Measurements from ENCODE around the gene CARS2.
"Not testable (repeated sequence)": the region's sequence is repeated elsewhere in the genome, so short reads cannot be mapped to it uniquely, and the experiment has no call there.

CARS2 gene

GRCh38 chr13:110706570-110707372, 855 bp upstream of the CARS2 start:
- no peak for DNase-seq

DNA sequence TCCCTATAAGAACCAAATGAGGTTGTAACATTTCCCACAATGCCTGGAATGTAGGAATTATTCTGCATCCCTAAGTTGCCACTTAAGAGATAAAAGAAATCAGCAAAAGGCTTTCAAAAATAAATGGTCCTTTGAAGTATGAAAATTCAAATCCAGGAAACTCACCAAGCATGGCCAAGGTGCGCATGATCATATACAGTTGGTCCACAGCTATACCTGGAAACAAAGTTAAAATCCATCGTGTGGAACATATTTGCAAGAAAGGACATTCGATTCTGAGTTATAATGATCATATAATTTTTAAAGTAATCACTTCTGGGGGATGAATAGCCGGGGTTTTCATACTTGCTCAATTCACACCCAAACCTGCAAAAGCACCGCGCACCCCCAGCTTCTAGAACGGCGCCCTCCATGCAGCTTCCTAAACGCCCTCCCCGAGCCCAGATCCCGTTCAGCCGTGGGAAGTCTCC, 525 bp downstream of the CARS2 start:
- no peak for DNase-seq

DNA sequence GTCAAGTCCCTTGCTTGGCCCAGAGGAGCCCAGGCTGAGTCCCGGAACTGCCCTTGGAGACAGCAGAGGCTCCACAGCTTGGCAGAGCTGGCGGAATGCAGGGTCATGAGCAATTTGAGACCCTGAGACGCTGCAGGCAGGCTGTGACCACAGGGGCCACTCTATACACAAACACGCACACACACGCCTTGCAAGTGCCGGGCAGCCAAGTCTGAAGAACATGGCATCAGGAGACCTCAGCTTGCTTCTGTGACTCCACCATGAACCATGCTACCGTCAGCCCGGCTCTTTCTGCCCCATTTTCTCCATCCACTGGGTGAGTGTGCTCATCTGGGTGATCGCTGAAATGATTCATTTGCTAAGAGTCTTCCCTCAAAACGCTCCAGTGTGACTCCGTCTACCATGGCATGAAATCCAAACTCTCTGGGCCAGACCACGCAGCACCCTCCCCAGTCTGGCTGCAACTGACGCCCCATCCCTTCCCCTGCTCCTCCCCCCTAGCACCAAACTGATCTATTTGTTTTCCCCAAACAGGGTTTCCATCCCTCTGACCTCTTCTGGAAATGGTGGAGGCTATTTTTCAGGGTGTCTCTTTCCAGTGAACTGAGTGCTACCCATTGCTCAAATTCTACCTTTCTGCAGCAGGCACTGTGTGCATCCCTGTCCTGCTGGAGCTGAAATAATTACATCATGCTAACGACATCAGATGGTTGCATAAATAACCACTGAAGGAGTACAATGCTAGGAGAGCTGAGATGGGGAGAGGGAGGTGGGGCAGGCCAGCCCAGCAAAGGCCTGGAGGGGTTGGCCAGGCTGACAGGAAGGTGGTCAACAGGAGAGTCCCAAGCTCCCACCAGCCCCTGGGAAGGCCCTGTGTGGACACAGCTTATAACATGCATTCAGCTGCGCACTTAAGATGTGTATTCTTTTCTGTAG, 3.1 kb downstream of the CARS2 start:
- DNase-seq: no peak

GRCh38 chr13:110702089-110702488, 3.8 kb downstream of the CARS2 start:
- no peak for DNase-seq

- not testable (repeated sequence) for DNase-seq
These were observed 4.9 kb downstream of the CARS2 start for GRCh38 chr13:110701061-110701460.

GRCh38 chr13:110700641-110701040, 5.3 kb downstream of the CARS2 start:
- no peak for DNase-seq

- no peak for DNase-seq
These were observed 5.7 kb downstream of the CARS2 start for GRCh38 chr13:110700186-110700585.

GRCh38 chr13:110699148-110700145, 6.5 kb downstream of the CARS2 start:
- no peak for DNase-seq

DNA sequence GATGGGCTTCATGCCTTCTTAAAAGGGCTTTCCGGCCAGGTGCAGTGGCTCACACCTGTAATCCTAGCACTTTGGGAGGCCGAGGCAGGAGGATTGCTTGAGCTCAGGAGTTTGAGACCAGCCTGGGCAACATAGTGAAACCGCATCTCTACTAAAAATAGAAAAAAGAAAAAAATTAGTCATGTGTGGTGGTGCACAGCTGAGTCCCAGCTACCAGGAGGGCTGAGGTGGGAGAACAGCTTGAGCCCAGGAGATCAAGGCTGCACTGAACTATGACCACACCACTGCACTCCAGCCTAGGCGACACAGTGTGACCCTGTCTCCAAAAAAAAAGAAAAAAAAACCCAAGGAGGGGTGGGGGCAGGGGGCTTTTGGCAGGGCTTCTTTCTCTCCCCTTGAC, 7.2 kb downstream of the CARS2 start:
- DNase-seq: no peak

DNA sequence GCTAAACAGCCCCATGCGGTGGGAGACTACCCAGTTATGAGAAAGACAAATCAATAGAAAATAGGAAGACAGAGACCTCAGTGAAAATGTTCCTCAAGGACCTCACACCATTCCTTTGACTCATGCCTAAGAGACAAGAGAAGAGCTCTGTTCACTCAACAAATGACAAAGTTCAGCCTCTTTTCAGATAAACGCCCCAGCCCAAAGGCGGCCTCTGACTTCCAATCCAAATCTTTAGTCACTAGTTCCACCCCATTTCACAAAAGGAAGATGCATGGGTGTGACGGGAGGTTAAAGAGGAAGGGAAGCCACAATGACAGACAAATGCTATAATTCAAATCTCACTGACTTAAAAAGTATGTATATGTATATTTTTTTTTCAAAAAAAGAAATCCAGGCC, 8.1 kb downstream of the CARS2 start:
- DNase-seq: no peak

DNA sequence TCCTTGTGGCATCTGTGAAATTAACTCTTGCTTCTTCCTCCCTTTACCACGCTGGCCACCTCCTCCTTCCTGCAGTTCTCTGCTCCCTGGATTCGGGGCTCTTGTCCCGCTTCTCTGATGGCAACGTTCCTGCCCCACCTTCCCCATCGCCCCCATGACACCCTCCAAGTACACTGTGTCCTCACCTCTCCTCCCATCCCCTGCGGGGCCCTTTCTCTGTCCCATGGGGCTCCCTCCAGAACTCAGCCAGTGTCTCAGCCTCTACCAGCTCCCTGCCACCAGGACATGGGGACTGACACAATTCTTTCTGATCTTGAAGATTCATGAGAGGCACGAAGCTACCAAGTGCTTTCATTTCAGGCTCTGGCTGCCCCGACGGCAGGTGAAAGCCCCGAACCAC, 9.1 kb downstream of the CARS2 start:
- DNase-seq: no peak

GRCh38 chr13:110695774-110696173, 10.1 kb downstream of the CARS2 start:
- DNase-seq: not testable (repeated sequence)

DNA sequence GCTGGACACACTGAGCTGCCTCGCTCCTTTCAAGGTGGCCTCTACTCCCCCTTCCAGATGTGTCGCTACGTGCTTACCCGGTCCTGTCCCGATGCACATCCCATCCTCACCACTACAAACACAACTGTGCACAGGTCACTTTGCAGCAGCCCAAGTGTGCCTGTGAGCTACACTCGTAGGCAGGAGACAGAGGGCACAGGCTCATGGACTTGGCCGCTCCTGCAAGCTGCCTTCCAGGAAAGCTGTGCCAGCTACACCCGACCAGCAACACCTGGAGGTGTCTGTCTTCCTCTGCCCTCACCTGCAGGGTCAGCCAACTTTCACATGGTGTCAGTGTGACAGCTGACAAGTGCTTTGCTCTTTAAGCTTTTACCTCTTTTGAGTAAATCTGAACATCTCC, 15.4 kb downstream of the CARS2 start:
- DNase-seq: no peak

- DNase-seq: no peak
These were observed 16.2 kb downstream of the CARS2 start for GRCh38 chr13:110689711-110690110.

- no peak for DNase-seq
These were observed 16.9 kb downstream of the CARS2 start for GRCh38 chr13:110689041-110689440.

GRCh38 chr13:110687736-110688135, 18.2 kb downstream of the CARS2 start:
- no peak for DNase-seq

DNA sequence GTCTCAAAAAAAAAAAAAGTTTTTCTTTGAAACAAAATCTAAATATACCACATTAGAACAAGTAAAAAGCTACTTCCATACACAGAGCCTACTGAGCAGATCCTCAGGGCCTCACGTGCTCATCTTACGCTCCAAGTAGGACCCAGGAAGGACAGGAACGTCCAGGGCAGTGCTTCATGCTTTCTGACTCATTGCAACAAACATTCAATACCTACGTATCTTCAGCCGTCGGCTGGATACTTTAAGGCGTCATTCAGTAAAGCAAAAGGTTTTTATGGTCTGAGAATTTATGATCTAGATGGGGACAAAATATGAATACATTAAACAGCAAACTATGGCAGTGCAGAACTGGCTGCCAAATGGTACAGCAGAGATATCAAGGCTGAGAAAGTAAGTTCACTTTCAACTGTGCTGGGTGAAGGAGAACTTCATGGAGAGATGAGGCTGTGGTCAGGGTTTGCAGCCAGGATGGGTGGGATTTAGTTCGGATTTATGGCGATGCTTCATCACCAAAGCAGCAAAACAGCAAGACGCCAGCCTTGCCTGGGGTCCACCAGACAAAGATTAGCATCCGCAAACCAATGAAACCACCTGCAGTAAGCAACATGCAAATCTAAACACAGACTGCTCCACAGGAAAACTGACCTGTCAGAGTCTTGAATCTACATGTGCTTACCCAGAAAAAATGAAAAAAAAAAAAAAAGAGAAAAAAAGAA, 20.5 kb downstream of the CARS2 start:
- DNase-seq: no peak

DNA sequence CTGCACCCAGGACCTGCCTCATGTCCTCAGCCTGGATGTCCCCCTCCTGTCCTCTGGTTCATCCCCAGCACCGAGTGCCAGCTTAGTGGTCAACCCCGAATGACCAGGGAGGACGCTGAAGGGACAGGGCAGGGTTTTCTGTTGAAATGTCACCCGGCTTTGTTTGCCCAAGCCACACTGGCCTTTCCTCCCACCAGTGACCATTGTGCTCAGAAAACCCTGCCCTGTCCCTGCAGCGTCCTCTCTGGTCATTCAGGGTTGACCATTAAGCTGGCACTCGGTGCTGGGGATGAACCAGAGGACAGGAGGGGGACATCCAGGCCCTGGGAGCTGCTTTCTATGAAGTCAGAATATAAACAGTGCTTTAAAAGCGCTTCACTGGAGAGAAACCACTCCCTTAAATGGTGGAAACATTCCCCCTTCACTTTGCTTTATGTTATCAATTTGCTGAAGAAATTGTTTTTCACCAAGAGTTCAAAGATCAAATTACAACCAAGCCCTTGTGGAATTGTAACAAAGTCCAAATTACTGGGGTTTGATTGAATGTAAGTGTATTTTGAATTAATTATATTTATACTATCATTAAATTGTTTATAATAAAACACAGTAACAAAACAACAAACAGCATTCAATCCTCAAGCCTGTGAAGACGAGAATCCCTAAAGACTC, 21.4 kb downstream of the CARS2 start:
- no peak for DNase-seq

DNA sequence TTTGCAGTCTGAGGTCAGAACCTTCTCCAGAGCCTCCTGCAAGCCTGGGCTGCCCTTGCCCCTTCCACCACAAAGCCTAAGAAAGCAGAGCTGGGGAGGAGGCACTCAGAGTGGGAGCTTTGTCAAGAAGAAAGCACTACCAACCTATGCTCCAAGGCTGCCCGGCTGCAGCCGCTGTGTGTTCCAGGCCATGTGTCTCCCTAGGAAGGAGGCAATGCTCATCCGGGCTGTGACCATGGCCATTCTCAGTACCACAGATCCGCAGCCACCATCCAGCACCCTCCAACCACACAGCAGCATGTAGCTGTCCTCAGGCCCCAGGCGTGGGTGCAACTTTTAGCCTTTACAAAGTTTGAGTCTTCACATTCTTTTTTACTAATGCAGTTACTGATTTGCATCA, 22.0 kb downstream of the CARS2 start:
- no peak for DNase-seq

DNA sequence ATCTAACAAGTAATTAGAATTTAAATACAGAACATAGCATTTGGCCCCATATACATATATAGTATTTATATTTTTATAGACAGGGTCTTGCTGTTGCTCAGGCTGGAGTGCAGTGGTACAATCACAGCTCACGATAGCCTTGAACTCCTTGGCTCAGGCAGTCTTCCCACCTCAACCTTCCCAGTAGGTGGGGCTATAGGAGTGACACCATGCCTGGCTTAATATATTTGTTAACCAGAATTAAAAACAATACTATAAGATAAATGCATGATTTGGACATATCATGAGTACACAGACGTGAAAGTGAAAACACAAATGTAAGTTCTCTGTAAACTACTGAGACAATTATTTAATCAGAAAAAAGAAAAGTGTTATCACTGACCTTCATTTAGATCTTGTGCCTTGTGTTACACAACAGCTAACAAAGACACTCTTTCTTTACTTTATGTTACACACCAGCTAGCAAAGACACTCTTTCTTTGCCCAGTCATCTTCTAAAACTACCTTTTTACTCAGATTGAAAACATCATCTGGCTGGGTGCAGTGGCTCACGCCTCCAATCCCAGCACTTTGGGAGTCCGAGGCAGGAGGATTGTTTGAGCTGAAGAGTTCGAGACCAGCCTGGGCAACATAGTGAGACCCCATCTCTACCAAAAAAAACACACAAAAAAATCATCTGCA, 22.6 kb downstream of the CARS2 start:
- DNase-seq: no peak

DNA sequence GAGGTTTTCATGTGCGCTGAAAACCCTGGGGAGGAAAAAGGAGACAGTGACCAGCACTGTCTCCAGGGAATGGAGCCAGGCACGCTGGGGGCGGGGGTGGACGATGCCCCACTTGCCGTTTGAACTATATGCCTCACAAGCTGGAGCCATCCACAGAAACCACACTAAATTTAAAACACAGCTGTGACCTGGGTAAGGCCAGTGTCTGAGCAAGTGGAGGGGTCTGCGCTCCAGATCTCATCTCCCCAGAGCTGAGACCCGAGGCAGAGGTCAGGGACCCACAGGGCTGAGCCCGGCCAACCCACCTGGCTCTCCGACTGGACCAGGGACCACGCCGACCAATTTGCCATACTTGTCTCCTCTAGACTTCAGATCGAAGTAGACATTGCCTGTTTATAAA, 23.2 kb downstream of the CARS2 start:
- no peak for DNase-seq

Data from effector CD4-positive, alpha-beta T cell (primary cell).